Tibial nerve (tissue), 4 donors: ENCODE results near the gene MAGI3. TPM values are rescaled to one million over a fixed set of nuclear protein-coding genes. Genes with fewer than 3 reads are reported as not detected.

ENCODE experiments used
- DNase-seq, 2 donors: peaks; one replicate each; pipeline ENCODE4 v3.0.0-alpha.2; 2019; ENCODE audit warnings: low spot score in 2 of 2
- H3K27ac ChIP-seq, 4 donors: fragments of 200-600 bp; sonication (generic) in 3 of 4; one replicate each; pipeline ENCODE4 v1.5.1; 2017 to 2019; ENCODE audit warnings: mild to moderate bottlenecking in 1 of 4
- H3K27me3 ChIP-seq, 2 donors: fragments of 200-600 bp; sonication (generic) in 1 of 2; one replicate each; pipeline versions ENCODE4 v1.5.1 to v1.6.0; 2017 to 2019
- H3K36me3 ChIP-seq, 3 donors: fragments of 200-600 bp; sonication (generic); one replicate each; pipeline ENCODE4 v1.5.1; 2018 to 2019
- H3K4me1 ChIP-seq, 4 donors: fragments of 200-600 bp; sonication (generic) in 3 of 4; one replicate each; pipeline ENCODE4 v1.5.1; 2017 to 2019
- H3K4me3 ChIP-seq, 4 donors: fragments of 200-600 bp; sonication (generic) in 3 of 4; one replicate each; pipeline ENCODE4 v1.5.1; 2017 to 2019; ENCODE audit warnings: mild to moderate bottlenecking in 1 of 4, moderate library complexity in 1 of 4
- H3K9me3 ChIP-seq, 4 donors: fragments of 200-600 bp; sonication (generic) in 3 of 4; one replicate each; pipeline ENCODE4 v1.5.1; 2017 to 2019
- EP300 ChIP-seq, 2 donors: sonication (generic); formaldehyde crosslinking; IDR thresholded peaks; one replicate each; pipeline ENCODE4 v1.6.1; 2017; ENCODE audit warnings: antibody characterized with exemption in 2 of 2, mild to moderate bottlenecking in 1 of 2
- POLR2A ChIP-seq, 2 donors: fragments of 450-650 bp; IDR thresholded peaks; one replicate each; pipeline ENCODE4 v1.6.1; 2017; ENCODE audit warnings: antibody characterized with exemption in 2 of 2, mild to moderate bottlenecking in 2 of 2, moderate library complexity in 2 of 2
- WGBS, 2 donors: methylation state at CpG; one replicate each; pipeline ENCODE4 v1.1.5; 2018; 5-methylcytosine and 5-hydroxymethylcytosine counted together
- total RNA-seq, 4 donors: library from RNA; depleted of rRNA; stranded (reverse); fragments of >200 nt; gene quantifications; one replicate each; pipeline ENCODE4 v1.1.0, GENCODE V29; 2016
- TF ChIP-seq, protein P1 (sequence below), 5 experiments: fragments of 200-600 bp in 3 of 5; fragments of 450-650 bp in 2 of 5; sonication (generic) in 3 of 5; IDR thresholded peaks; one replicate each; pipeline ENCODE4 v1.5.1; 2016 to 2019; ENCODE audit warnings: antibody characterized with exemption in 5 of 5, mild to moderate bottlenecking in 3 of 5, moderate library complexity in 2 of 5

Gene MAGI3
- total RNA-seq, 4 donors from 2014 or later: 15.7 to 23.3 (median 19.4) TPM

DNA sequence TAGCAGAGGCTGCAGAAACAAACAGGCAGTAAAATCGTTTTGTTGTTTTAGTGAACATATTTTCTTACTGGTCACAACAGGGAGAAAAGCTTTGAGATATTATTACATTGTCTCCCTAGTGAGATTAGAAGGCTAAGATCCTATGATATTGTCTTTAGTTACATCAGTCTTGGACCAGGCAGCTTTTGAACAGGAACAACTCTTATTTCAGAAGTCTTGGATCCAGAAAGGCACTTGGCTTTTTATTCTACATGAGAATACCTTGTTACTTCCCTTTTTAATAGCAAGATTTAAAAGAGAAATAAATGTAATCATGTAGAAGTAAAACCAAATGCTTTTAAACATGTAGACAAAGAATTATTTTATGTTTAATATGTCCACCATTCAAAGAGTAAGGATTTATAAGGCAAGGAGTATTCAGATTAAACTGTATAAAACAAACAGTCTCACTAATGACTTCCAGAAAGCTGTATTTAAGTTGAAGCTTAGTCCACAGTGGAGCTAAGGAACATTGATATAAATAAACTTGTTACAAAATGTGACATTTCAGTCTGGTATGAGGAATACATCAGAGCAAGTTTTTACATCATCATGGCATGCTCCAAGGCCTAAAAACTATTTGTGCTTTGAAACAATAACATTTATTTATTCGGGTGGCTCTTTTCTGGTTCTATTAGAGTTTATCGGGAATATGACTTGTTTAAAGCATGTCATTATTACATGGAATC is 296.7 kb downstream of the MAGI3 start:
- Histone ChIP-seq H3K4me3 (no peak overlapping the region), H3K27ac (no peak overlapping the region), H3K36me3 (peaks cover 0 to 13% (median 0%) of the 10 kb centered on the region in 3 donors), H3K9me3 (no peaks in the 10 kb centered on the region), H3K27me3 (no peaks in the 10 kb centered on the region), H3K4me1 (peaks cover 0 to 11% (median 0%) of the 10 kb centered on the region in 4 donors)
- TF ChIP-seq EP300 (IDR thresholded peaks at IDR 0.05) (no peak), POLR2A (IDR thresholded peaks at IDR 0.05) (no peak)
- TF ChIP-seq, protein P1, sequence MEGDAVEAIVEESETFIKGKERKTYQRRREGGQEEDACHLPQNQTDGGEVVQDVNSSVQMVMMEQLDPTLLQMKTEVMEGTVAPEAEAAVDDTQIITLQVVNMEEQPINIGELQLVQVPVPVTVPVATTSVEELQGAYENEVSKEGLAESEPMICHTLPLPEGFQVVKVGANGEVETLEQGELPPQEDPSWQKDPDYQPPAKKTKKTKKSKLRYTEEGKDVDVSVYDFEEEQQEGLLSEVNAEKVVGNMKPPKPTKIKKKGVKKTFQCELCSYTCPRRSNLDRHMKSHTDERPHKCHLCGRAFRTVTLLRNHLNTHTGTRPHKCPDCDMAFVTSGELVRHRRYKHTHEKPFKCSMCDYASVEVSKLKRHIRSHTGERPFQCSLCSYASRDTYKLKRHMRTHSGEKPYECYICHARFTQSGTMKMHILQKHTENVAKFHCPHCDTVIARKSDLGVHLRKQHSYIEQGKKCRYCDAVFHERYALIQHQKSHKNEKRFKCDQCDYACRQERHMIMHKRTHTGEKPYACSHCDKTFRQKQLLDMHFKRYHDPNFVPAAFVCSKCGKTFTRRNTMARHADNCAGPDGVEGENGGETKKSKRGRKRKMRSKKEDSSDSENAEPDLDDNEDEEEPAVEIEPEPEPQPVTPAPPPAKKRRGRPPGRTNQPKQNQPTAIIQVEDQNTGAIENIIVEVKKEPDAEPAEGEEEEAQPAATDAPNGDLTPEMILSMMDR (IDR thresholded peaks at IDR 0.05): no peak
- no peak for DNase-seq
- WGBS, 2 donors: 72 to 76% methylated on average over 3 of the region's 3 CpGs

DNA sequence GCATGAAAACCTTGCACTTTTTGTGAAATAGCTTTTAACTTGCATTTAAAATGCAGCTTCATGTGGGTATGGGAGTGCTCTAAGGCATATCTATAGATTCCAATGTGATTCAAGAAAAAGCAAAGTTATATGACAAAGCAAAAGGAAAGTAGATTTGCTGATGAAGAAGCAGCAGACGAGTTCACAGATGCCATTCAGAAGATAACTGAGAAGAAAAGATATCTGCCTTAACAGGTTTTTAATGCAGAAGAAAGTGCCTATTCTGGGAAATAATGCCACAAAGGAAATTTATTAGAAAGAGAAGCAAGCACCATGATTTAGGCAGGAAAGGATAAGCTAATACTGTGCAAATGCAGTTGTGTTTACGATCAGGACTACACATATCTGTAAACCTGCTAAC is 300.9 kb downstream of the MAGI3 start:
- WGBS, 2 donors: 93 to 99% methylated on average over 2 of the region's 2 CpGs
- DNase-seq: no peak
- TF ChIP-seq, protein P1 (IDR thresholded peaks at IDR 0.05): no peak
- TF ChIP-seq POLR2A (IDR thresholded peaks at IDR 0.05) (no peak), EP300 (IDR thresholded peaks at IDR 0.05) (no peak)
- H3K9me3 ChIP-seq: peaks cover 0 to 28% (median 4%) of the 10 kb centered on the region in 4 donors
- no peak overlapping the region for H3K27ac ChIP-seq
- no peaks in the 10 kb centered on the region for H3K27me3 ChIP-seq
- H3K4me1 ChIP-seq: no peaks in the 10 kb centered on the region
- peaks cover 0 to 54% (median 0%) of the 10 kb centered on the region in 3 donors for H3K36me3 ChIP-seq
- H3K4me3 ChIP-seq: no peak overlapping the region

DNA sequence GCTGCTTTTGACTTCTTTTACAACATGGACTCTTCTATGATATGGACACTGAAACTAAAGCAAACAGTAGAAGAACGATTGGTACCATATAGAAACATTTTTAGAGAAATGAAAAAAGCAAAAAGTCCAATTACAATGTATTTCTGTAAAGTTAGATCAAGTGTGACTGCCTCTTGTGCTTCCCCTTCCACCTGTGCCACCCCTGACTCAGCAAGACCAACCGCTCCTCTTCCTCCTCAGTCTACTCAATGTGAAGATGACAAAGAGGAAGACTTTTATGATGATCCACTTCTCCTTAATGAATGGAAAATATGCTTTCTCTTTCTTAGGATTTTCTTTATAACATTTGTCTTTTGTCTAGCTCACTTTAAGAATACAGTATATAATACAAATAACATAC is 302.0 kb downstream of the MAGI3 start:
- Histone ChIP-seq H3K9me3 (peaks cover 0 to 35% (median 4%) of the 10 kb centered on the region in 4 donors), H3K27me3 (no peaks in the 10 kb centered on the region), H3K4me1 (no peaks in the 10 kb centered on the region), H3K36me3 (peaks cover 0 to 65% (median 0%) of the 10 kb centered on the region in 3 donors), H3K27ac (no peak overlapping the region), H3K4me3 (no peak overlapping the region)
- WGBS, 2 donors: 84 to 85% methylated on average over 2 of the region's 2 CpGs
- TF ChIP-seq, protein P1 (IDR thresholded peaks at IDR 0.05): no peak
- TF ChIP-seq EP300 (IDR thresholded peaks at IDR 0.05): no peak
- no peak for TF ChIP-seq POLR2A (IDR thresholded peaks at IDR 0.05)
- DNase-seq: no peak

DNA sequence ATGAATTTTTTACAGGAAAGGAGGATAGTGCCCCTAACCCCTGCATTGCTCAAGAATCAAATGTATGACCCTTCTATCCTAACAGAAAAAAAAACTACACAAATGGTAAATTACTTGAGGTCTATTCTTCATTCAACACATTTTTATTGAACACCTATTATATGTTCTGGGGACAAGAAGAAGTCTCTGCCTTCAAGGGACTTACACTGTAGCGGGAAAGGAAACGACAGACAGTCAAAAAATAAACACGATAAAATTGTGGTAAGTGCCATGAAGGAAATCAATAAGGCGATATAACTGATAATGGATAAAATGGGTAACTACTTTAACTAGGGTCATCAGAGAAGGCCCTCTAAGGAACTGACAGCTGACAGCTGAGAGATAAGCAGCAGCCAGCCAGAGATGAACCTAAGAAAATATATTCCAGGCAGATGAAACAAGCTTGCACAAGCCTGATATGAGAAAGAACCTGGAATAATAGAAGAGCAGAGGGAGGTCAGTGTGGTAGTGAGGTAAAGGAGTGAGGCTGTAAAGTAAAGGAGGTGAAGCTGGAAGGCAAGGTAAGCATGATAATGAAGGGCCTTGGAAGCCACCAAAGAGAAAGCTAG is 302.6 kb downstream of the MAGI3 start:
- TF ChIP-seq, protein P1 (IDR thresholded peaks at IDR 0.05): no peak
- no peak for TF ChIP-seq POLR2A (IDR thresholded peaks at IDR 0.05)
- TF ChIP-seq EP300 (IDR thresholded peaks at IDR 0.05): no peak
- Histone ChIP-seq H3K4me3 (no peak overlapping the region), H3K36me3 (peaks cover 0 to 71% (median 0%) of the 10 kb centered on the region in 3 donors), H3K9me3 (peaks cover 0 to 35% (median 4%) of the 10 kb centered on the region in 4 donors), H3K27ac (no peak overlapping the region), H3K4me1 (no peaks in the 10 kb centered on the region), H3K27me3 (no peaks in the 10 kb centered on the region)
- no peak for DNase-seq
- 95 to 98% methylated on average over 4 of the region's 4 CpGs for WGBS, 2 donors

DNA sequence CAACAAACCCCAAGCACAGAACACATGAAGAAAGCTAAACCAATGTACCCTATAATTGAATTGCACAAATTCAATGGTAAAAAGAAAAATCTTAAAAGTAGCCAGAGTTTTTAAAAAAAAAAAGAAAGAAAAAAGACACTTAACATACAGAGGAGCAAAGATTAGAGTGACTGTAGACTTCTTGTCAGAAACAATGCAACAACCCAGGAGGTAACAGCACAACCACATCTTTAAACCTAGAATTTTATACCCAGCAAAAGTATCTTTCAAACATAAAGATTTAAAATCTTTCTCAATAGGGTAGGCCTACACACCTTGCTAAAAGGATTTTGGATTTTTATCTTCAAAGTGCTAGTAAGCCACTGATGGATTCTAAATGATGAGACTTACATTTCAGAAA is 304.6 kb downstream of the MAGI3 start:
- no peak for TF ChIP-seq EP300 (IDR thresholded peaks at IDR 0.05)
- TF ChIP-seq, protein P1 (IDR thresholded peaks at IDR 0.05): no peak
- H3K27ac ChIP-seq: no peak overlapping the region
- H3K9me3 ChIP-seq: peaks cover 0 to 35% (median 4%) of the 10 kb centered on the region in 4 donors

More for the DNA sequence above, 304.6 kb downstream of the MAGI3 start:
- no peak overlapping the region for H3K4me3 ChIP-seq
- no peaks in the 10 kb centered on the region for H3K4me1 ChIP-seq
- no peak for DNase-seq
- no peaks in the 10 kb centered on the region for H3K27me3 ChIP-seq
- peaks cover 0 to 87% (median 0%) of the 10 kb centered on the region in 3 donors for H3K36me3 ChIP-seq
